Measurements from ENCODE around the gene ALDOC.

The ALDOC gene

GRCh38 chr17:28552176-28552999 is 24.3 kb downstream of the ALDOC start, which contains the start of gene UNC119:
UNC119 (minus strand) TSS chr17:28552624; CDS start chr17:28552557, 67 bp downstream.
- peak; percentile 74 for DNase-seq (ENCODE audit: low spot score)

GRCh38 chr17:28551421-28552175 is 25.1 kb downstream of the ALDOC start:
- DNase-seq (ENCODE audit: low spot score), result no peak

DNA sequence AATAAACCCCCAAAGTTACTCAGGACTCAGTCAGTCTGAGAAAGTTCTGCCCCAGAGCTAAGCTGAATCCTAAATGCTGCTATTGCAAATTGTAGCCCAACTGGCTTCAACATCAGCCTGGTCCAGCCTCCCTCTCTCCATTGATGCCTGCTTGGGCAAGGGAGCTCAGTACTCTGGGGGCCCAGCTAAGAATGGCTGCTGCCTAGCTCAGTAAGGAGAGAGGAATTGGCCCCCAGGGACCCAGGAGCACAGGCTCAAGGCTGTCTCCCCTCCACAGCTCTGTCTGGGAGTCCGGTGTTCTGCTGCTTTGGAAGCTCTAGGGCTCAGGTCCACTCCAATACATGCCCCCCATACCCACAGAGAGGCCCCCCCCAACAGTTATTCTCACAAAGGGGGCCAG is 25.8 kb downstream of the ALDOC start:
- DNase-seq (ENCODE audit: low spot score), result no peak

GRCh38 chr17:28549236-28550132 is 27.2 kb downstream of the ALDOC start:
- DNase-seq (ENCODE audit: low spot score), result no peak

DNA sequence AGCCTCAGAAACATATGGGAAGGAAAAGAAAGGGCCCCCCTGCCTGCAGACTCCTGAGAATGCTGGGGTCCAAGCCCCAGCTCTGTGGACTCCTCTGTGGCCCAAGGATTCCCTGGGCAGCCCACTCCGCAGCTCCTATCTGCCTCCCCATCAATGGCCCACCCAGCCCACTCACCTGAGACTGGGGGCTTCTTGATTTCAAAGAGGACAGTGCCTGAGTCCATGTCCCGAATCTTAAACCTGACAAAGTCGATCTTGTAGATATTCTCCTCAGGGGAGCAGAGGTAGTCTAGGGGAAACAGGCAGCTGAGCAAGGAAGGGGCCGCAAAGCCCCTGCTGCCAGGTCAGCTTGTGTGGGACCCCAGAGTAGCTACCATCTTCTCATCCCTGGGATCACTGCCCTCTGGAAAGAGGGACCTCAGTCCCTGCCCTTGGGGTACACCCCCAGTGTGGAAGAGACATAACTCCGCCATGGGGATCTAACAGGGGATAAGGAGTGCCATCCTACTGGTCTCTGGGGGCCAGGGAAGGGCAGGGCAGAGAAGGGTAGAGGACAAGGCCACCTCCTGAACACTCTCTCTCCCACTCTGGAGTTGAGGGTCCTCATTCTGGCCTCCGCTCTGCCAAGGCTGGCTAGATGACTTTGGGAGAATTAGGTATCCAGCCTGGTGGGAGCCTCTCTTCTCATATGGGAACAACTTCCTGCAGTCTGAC is 28.1 kb downstream of the ALDOC start:
- DNase-seq (ENCODE audit: low spot score), result no peak

DNA sequence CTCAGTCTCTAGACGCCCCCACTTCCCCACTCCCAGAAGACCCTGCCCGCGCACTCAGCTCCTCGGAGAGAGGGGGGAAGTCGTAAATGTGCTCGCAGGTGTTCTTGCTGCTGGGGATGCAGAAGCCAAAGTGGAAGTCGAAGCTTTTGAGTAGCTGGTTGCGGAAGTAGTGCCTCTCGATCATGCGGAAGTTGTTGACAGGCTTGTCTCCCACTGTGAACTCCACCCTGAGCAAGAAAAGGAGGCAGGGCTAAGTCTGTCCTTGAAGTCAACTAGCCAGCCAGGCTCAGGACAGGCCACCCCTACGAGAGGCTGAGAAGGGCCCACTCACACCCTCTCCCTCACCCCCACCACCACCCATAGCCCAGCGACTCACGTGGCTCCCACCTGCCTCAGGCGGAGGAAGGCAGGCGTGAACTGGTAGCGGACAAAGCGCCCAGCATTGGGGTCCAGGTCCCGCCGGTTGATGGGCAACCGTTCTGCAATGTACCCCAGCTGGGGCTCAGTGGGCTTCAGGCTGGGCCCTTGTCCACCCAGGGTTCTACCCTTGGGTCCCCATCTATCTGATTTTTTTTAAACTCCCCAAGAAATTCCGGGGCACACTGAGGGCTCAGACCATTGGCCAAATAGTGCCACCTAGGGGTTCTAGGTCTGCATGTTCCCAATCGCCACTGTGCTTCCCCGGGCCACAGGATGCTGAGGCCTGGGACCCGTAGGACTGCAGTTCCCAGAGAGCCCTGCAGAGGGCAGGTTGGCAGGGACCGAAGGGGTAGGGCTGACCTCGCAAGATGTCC is 28.9 kb downstream of the ALDOC start:
- DNase-seq (ENCODE audit: low spot score), result peak; percentile 57

GRCh38 chr17:28547096-28547622 is 29.5 kb downstream of the ALDOC start:
- DNase-seq (ENCODE audit: low spot score), result no peak

DNA sequence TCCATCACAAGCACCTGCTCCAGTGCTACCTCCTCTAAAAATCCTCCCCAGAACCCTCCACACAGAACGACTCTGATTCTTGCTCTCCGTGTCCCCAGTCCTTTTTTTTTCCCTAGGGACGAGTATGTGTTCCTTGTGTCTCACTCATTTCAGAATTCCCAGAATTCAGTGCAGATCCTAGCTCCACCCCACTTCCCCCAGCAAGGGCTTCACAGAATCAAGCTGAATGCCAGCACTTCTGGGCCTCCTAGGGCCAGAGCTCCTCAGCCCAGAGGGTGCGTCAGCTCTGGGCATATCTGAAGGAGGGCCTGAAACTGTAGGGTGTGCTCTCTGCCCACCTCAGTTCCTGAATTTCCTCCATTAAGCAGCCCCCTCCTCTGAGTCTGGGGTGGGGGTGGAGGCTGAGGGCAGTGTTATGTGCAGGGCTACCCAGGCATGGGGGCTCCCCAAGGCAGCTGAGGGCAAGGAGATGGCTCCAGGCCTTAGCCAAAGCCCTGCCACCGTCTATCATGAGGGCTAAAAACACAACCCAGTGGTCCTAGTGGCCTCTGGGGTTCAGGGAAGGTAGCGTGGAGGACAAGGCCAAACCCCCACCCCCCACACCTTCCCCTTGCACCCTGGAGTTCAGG is 30.8 kb downstream of the ALDOC start:
- DNase-seq (ENCODE audit: low spot score), result no peak

- no peak for DNase-seq (ENCODE audit: low spot score)
These were observed 31.6 kb downstream of the ALDOC start for GRCh38 chr17:28545141-28545503.

- no peak for DNase-seq (ENCODE audit: low spot score)
These were observed 32.1 kb downstream of the ALDOC start for GRCh38 chr17:28544402-28545140.

DNA sequence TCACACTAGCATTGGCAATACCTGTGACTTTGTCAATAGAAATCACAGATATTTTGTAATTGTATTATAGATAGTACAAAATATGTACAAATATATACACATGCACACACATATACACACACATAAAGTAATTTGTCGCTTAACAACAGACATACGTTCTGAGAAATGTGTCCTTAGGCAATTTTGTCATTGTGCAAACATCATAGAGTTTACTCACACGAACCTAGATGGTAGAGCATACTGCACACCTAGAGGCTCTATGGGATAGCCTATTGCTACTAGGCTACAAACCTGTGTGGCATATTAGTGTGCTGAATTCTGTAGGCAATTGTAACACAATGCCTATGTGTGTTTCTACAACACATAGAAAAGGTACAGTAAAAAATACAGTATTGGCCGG is 35.3 kb downstream of the ALDOC start:
- DNase-seq (ENCODE audit: low spot score), result no peak

- DNase-seq (ENCODE audit: low spot score), result no peak
These were observed 36.5 kb downstream of the ALDOC start for GRCh38 chr17:28540231-28540630.

DNA sequence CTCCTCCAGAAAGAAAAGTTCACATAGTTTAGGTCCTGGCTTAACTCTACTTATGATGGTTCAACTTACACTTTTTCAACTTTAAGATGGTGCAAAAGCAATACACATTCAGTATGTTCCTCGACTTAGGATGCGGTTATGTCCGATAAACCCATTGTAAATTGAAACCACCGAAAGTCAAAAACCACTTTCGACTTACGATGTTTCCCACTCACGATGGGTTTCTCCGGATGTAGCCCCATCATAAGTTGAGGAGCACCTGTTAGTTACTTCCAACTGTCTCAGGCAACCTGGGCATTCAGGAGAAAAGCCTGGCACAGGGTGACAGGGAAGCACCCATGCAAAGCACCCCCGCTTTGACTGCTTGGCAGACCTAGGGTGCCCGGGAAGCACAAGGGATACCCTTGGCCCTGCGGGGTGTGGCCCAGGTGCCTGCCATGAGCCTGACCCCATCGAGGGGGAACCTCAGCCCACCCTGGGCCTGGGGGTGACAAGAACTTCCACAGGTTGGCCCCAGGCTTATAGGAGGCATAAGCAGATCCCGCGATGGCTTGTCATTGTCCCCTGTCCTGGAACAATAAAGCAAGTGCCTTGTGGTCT is 38.3 kb downstream of the ALDOC start:
- DNase-seq (ENCODE audit: low spot score), result no peak

DNA sequence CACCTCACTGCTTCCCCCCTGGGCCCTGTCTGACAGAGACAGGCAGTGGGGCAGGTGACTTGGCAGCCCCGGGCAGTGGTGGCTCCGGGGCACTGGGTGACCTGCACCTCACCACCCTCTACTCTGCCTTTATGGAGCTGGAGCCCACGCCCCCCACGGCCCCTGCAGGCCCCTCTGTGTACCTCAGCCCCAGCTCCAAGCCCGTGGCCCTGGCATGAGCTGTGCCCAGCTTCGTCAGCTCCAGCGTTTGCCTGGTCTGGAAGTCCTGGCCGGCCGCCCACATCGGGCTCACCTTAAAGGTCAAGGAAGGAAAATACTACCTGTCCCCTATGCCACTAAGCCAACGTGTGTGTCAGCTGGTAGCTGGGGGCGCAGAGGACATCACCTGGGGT is 39.5 kb downstream of the ALDOC start:
- DNase-seq (ENCODE audit: low spot score), result no peak

- no peak for DNase-seq (ENCODE audit: low spot score)
These were observed 40.0 kb downstream of the ALDOC start for GRCh38 chr17:28536532-28537218.

DNA sequence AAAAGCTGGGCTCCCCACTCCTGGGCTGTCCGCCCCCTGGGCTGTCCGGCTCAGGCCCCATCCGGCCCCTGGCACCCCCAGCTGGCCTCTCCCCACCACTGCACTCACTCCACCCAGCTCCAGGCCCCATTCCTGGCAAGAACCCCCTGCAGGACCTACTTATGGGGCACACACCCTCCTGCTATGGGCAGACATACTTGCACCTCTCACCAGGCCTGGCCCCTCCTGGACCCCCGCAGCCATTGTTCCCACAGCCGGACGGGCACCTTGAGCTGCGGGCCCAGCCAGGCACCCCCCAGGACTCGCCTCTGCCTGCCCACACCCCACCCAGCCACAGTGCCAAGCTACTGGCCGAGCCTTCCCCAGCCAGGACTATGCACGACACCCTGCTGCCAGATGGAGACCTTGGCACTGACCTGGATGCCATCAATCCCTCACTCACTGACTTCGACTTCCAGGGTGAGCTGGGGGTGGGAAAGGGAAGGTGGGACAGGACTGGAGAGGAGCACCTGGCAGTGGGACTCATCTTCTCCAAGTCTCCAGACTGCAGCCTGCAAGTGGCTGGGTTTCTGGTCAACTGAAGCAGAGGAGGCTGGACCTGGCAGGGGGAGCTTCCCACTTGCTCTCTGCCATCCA is 41.8 kb downstream of the ALDOC start:
- DNase-seq (ENCODE audit: low spot score), result no peak

GRCh38 chr17:28533091-28533807 is 43.4 kb downstream of the ALDOC start:
- DNase-seq (ENCODE audit: low spot score), result no peak
